ENCODE data around the gene ATXN3L. TPM values are rescaled to one million over a fixed set of nuclear protein-coding genes. Genes with fewer than 3 reads are reported as not detected.

The ATXN3L gene
- total RNA-seq, 1 experiment from 2014 or later: not detected

- H3F3A ChIP-seq (ENCODE audit: low read length, unreplicated experiment): no peaks in the 10 kb centered on the region
- no peak overlapping the region for H3K4me3 ChIP-seq (ENCODE audit: low read length)
- H3K9me3 ChIP-seq (ENCODE audit: low read length): no peaks in the 10 kb centered on the region
- TF ChIP-seq CTCF (conservative IDR thresholded peaks at IDR 0.05; ENCODE audit: low read depth, low read length) (no peak), EZH2phosphoT487 (IDR thresholded peaks at IDR 0.05; ENCODE audit: borderline replicate concordance, low read length) (no peak), EZH2 (IDR thresholded peaks at IDR 0.05; ENCODE audit: low read length, unreplicated experiment) (no peak)
- no TSS peak for BruUV-seq (replicated peaks)
- no peaks in the 10 kb centered on the region for H3K4me1 ChIP-seq (ENCODE audit: insufficient read depth, low read length)
- H3K27me3 ChIP-seq (ENCODE audit: low read length): no peaks in the 10 kb centered on the region
- POLR2A ChIA-PET (ENCODE audit: unreplicated experiment): no interaction called here
- H2AFZ ChIP-seq (ENCODE audit: low read length): no peak overlapping the region
- no peak overlapping the region for H3K4me2 ChIP-seq (ENCODE audit: low read length)
- H3K9me2 ChIP-seq (replicated peaks; ENCODE audit: low read length): no peaks in the 10 kb centered on the region
- CTCF ChIA-PET: no interaction called here
- no peak for DNase-seq
- no peaks in the 10 kb centered on the region for H3K79me2 ChIP-seq (ENCODE audit: low read length)
- no peak for ATAC-seq
- intact Hi-C loops (cut with micrococcal nuclease): no loop called here
- H3K36me3 ChIP-seq (ENCODE audit: low read depth, low read length): no peaks in the 10 kb centered on the region
- no peak overlapping the region for H3K27ac ChIP-seq (ENCODE audit: low read length)
- H3K9ac ChIP-seq (ENCODE audit: low read length): no peak overlapping the region
- no peaks in the 10 kb centered on the region for H4K20me1 ChIP-seq (ENCODE audit: low read length)
These were observed 42.3 kb downstream of the ATXN3L start for GRCh38 chrX:13277539-13277938.

- H3K4me3 ChIP-seq (ENCODE audit: low read length): no peak overlapping the region
- POLR2A ChIA-PET (ENCODE audit: unreplicated experiment): no interaction called here
- DNase-seq (no peak), ATAC-seq (no peak)
- H3K4me1 ChIP-seq (ENCODE audit: insufficient read depth, low read length): no peaks in the 10 kb centered on the region
- no TSS peak for BruUV-seq (replicated peaks)
- intact Hi-C loops (cut with micrococcal nuclease): no loop called here
- no peak overlapping the region for H3K9ac ChIP-seq (ENCODE audit: low read length)
- H3K4me2 ChIP-seq (ENCODE audit: low read length): no peak overlapping the region
- no peaks in the 10 kb centered on the region for H3F3A ChIP-seq (ENCODE audit: low read length, unreplicated experiment)
- no peaks in the 10 kb centered on the region for H4K20me1 ChIP-seq (ENCODE audit: low read length)
- no peaks in the 10 kb centered on the region for H3K9me2 ChIP-seq (replicated peaks; ENCODE audit: low read length)
- H3K9me3 ChIP-seq (ENCODE audit: low read length): no peaks in the 10 kb centered on the region
- no peaks in the 10 kb centered on the region for H3K36me3 ChIP-seq (ENCODE audit: low read depth, low read length)
- H3K27ac ChIP-seq (ENCODE audit: low read length): no peak overlapping the region
- H2AFZ ChIP-seq (ENCODE audit: low read length): no peak overlapping the region
- CTCF ChIA-PET: no interaction called here
- H3K79me2 ChIP-seq (ENCODE audit: low read length): no peaks in the 10 kb centered on the region
- H3K27me3 ChIP-seq (ENCODE audit: low read length): no peaks in the 10 kb centered on the region
- TF ChIP-seq EZH2phosphoT487 (IDR thresholded peaks at IDR 0.05; ENCODE audit: borderline replicate concordance, low read length) (no peak), EZH2 (IDR thresholded peaks at IDR 0.05; ENCODE audit: low read length, unreplicated experiment) (no peak), CTCF (conservative IDR thresholded peaks at IDR 0.05; ENCODE audit: low read depth, low read length) (no peak)
These were observed 42.9 kb downstream of the ATXN3L start for GRCh38 chrX:13276991-13277390.

GRCh38 chrX:13275031-13275430 is 44.8 kb downstream of the ATXN3L start:
- H3K36me3 ChIP-seq (ENCODE audit: low read depth, low read length): no peaks in the 10 kb centered on the region
- POLR2A ChIA-PET (ENCODE audit: unreplicated experiment): no interaction called here
- peaks cover 10% of the 10 kb centered on the region for H3K4me1 ChIP-seq (ENCODE audit: insufficient read depth, low read length)
- no TSS peak for BruUV-seq (replicated peaks)
- ATAC-seq (no peak), DNase-seq (no peak)
- no peak overlapping the region for H2AFZ ChIP-seq (ENCODE audit: low read length)
- no peaks in the 10 kb centered on the region for H3K79me2 ChIP-seq (ENCODE audit: low read length)
- no peaks in the 10 kb centered on the region for H3K9me2 ChIP-seq (replicated peaks; ENCODE audit: low read length)
- H3F3A ChIP-seq (ENCODE audit: low read length, unreplicated experiment): no peaks in the 10 kb centered on the region
- no peak for TF ChIP-seq EZH2 (IDR thresholded peaks at IDR 0.05; ENCODE audit: low read length, unreplicated experiment)
- TF ChIP-seq CTCF (conservative IDR thresholded peaks at IDR 0.05; ENCODE audit: low read depth, low read length): no peak
- TF ChIP-seq EZH2phosphoT487 (IDR thresholded peaks at IDR 0.05; ENCODE audit: borderline replicate concordance, low read length): no peak
- H4K20me1 ChIP-seq (ENCODE audit: low read length): no peaks in the 10 kb centered on the region
- H3K4me2 ChIP-seq (ENCODE audit: low read length): no peak overlapping the region
- no peak overlapping the region for H3K9ac ChIP-seq (ENCODE audit: low read length)
- H3K27ac ChIP-seq (ENCODE audit: low read length): no peak overlapping the region
- intact Hi-C loops (cut with micrococcal nuclease): no loop called here
- H3K4me3 ChIP-seq (ENCODE audit: low read length): no peak overlapping the region
- no peaks in the 10 kb centered on the region for H3K27me3 ChIP-seq (ENCODE audit: low read length)
- H3K9me3 ChIP-seq (ENCODE audit: low read length): no peaks in the 10 kb centered on the region
- CTCF ChIA-PET: no interaction called here

All from PC-3 (cell line).